OCI-LY1 (cell line): ENCODE measurements around the gene FEM1C.

ENCODE experiments used
- H2AFZ ChIP-seq: fragments of 200-600 bp; sonication (generic), shearing (Covaris generic); 2 replicates; pipeline ENCODE4 v1.6.0; 2014; ENCODE audit warnings: antibody characterized with exemption, mild to moderate bottlenecking, low read length
- H3F3A ChIP-seq: fragments of 200-600 bp; sonication (generic), shearing (Covaris generic); 2 replicates; pipeline ENCODE4 v1.6.0; 2014; ENCODE audit warnings: mild to moderate bottlenecking, antibody characterized with exemption, low read length, moderate library complexity; ENCODE audit not compliant: insufficient read depth
- H3K27ac ChIP-seq: fragments of 200-600 bp; sonication (generic); 2 replicates; pipeline ENCODE4 v1.5.1; 2014; ENCODE audit warnings: low read length, mixed run types, mild to moderate bottlenecking, low read depth; ENCODE audit not compliant: poor library complexity, severe bottlenecking
- H3K27me3 ChIP-seq: fragments of 200-600 bp; sonication (generic); 2 replicates; pipeline ENCODE4 v1.6.0; 2014; ENCODE audit warnings: antibody characterized with exemption, mild to moderate bottlenecking, low read length, moderate library complexity; ENCODE audit not compliant: insufficient read depth
- H3K36me3 ChIP-seq: fragments of 200-600 bp; sonication (generic); 2 replicates; pipeline ENCODE4 v1.6.1; 2014; ENCODE audit warnings: mild to moderate bottlenecking, antibody characterized with exemption, low read length, moderate library complexity, mixed read lengths; ENCODE audit not compliant: insufficient read depth
- H3K4me1 ChIP-seq: fragments of 200-600 bp; sonication (generic); 2 replicates; pipeline ENCODE4 v1.5.1; 2014; ENCODE audit warnings: mild to moderate bottlenecking, low read length, moderate library complexity; ENCODE audit not compliant: insufficient read depth, severe bottlenecking
- H3K4me2 ChIP-seq: fragments of 200-600 bp; sonication (generic), shearing (Covaris generic); 2 replicates; pipeline ENCODE4 v1.6.1; 2014; ENCODE audit warnings: low read length
- H3K4me3 ChIP-seq: fragments of 200-600 bp; sonication (generic); 2 replicates; pipeline ENCODE4 v1.5.1; 2014; ENCODE audit warnings: low read length, low read depth, mild to moderate bottlenecking, mixed read lengths; ENCODE audit not compliant: poor library complexity, severe bottlenecking
- H3K79me2 ChIP-seq: fragments of 200-600 bp; shearing (Covaris generic); 2 replicates; pipeline ENCODE4 v1.6.1; 2016; ENCODE audit warnings: mixed run types, low read length, mixed read lengths; ENCODE audit not compliant: insufficient read depth
- H3K9ac ChIP-seq: fragments of 200-600 bp; sonication (generic), shearing (Covaris generic); 2 replicates; pipeline ENCODE4 v1.6.1; 2014; ENCODE audit warnings: mild to moderate bottlenecking, low read length, mixed read lengths
- H3K9me2 ChIP-seq: fragments of 200-600 bp; sonication (generic), shearing (Covaris generic); 2 replicates; pipeline ENCODE4 v1.6.1; 2014; ENCODE audit warnings: low read depth, mild to moderate bottlenecking, low read length, mixed read lengths
- H3K9me3 ChIP-seq: fragments of 200-600 bp; shearing (Covaris generic); 2 replicates; pipeline ENCODE4 v1.6.1; 2014; ENCODE audit warnings: low read length, mixed read lengths
- H4K20me1 ChIP-seq: fragments of 200-600 bp; sonication (generic), shearing (Covaris generic); 2 replicates; pipeline ENCODE4 v1.6.0; 2016; ENCODE audit warnings: mild to moderate bottlenecking, low read length; ENCODE audit not compliant: insufficient read depth
- CTCF ChIP-seq: fragments of 200-600 bp; sonication (generic), shearing (Covaris generic); IDR thresholded peaks from 2 replicates; pipeline ENCODE4 v1.5.1; 2017; ENCODE audit warnings: mild to moderate bottlenecking, antibody characterized with exemption, low read length, moderate library complexity, mixed read lengths
- EZH2 ChIP-seq: fragments of 200-600 bp; sonication (generic), shearing (Covaris generic); IDR thresholded peaks from 2 replicates; pipeline ENCODE4 v1.8.0; 2017; ENCODE audit warnings: borderline replicate concordance, mixed run types, mild to moderate bottlenecking, antibody characterized with exemption, low read length, moderate library complexity, mixed read lengths

Gene FEM1C

GRCh38 chr5:115507681-115508080, 36.9 kb downstream of the FEM1C start:
- no peaks in the 10 kb centered on the region for H3K9me3 ChIP-seq
- no peak overlapping the region for H3K9ac ChIP-seq
- H3K27ac ChIP-seq: no peak overlapping the region
- H3K79me2 ChIP-seq: no peaks in the 10 kb centered on the region
- H3K36me3 ChIP-seq: no peaks in the 10 kb centered on the region
- H3K4me2 ChIP-seq: no peak overlapping the region
- no peaks in the 10 kb centered on the region for H3K4me1 ChIP-seq
- H2AFZ ChIP-seq: no peak overlapping the region
- no peaks in the 10 kb centered on the region for H4K20me1 ChIP-seq
- TF ChIP-seq EZH2: no peak
- TF ChIP-seq CTCF: no peak
- no peak overlapping the region for H3K4me3 ChIP-seq
- H3F3A ChIP-seq: no peaks in the 10 kb centered on the region
- H3K27me3 ChIP-seq: no peaks in the 10 kb centered on the region
- H3K9me2 ChIP-seq: no peaks in the 10 kb centered on the region

GRCh38 chr5:115503420-115503819, 41.2 kb downstream of the FEM1C start:
- Histone ChIP-seq H3K27me3 (0 out of 2 replicates have a peak, but pooled peaks cover 3% of the 10 kb centered on the region), H3K36me3 (no peaks in the 10 kb centered on the region), H3K4me1 (no peaks in the 10 kb centered on the region), H3F3A (no peaks in the 10 kb centered on the region), H2AFZ (no peak overlapping the region), H4K20me1 (no peaks in the 10 kb centered on the region), H3K9me2 (no peaks in the 10 kb centered on the region), H3K4me2 (no peak overlapping the region), H3K9ac (no peak overlapping the region), H3K9me3 (no peaks in the 10 kb centered on the region), H3K4me3 (no peak overlapping the region), H3K79me2 (no peaks in the 10 kb centered on the region), H3K27ac (no peak overlapping the region)
- TF ChIP-seq EZH2 (no peak), CTCF (no peak)

- Histone ChIP-seq H3K4me3 (no peak overlapping the region), H3K27me3 (0 out of 2 replicates have a peak, but pooled peaks cover 3% of the 10 kb centered on the region), H3K9me2 (no peaks in the 10 kb centered on the region), H3K9me3 (no peaks in the 10 kb centered on the region), H3K27ac (no peak overlapping the region), H3K79me2 (no peaks in the 10 kb centered on the region), H4K20me1 (no peaks in the 10 kb centered on the region), H3K36me3 (no peaks in the 10 kb centered on the region), H3K9ac (no peak overlapping the region), H3K4me2 (no peak overlapping the region), H2AFZ (no peak overlapping the region), H3K4me1 (no peaks in the 10 kb centered on the region), H3F3A (no peaks in the 10 kb centered on the region)
- no peak for TF ChIP-seq CTCF
- TF ChIP-seq EZH2: no peak
Observed at GRCh38 chr5:115501464-115502210, 42.9 kb downstream of the FEM1C start.
